Measurements from ENCODE around the gene DEPDC5. TPM values are rescaled to one million over a fixed set of nuclear protein-coding genes. Genes with fewer than 3 reads are reported as not detected.
"Not testable (repeated sequence)": the region's sequence is repeated elsewhere in the genome, so short reads cannot be mapped to it uniquely, and the experiment has no call there.

The DEPDC5 gene
- total RNA-seq, 1 donor from 2014 or later: 37.1 TPM

DNA sequence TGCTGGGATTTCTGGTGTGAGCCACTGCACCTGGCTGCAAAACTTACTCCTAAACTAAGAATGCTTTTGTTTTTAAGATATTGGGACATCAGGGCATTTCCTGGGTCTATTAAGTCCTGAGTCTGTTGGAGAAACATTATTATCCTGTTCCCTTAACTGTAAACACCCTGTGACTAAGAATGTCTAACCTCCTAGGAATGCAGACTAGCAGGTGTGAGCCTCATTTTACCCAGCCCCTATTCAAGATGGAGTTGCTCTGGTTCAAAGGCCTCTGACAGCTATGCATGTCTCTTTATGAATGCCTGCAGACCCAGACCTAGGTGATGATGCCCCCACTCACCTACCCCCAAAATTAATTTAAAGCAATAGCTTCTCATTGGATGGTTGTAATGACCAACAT, 46.2 kb downstream of the DEPDC5 start:
- H3K4me3 Mint-ChIP-seq: no peak overlapping the region
- peaks cover 27% of the 10 kb centered on the region for H3K36me3 Mint-ChIP-seq

GRCh38 chr22:31800861-31801260, 47.0 kb downstream of the DEPDC5 start:
- H3K27me3 Mint-ChIP-seq (ENCODE audit: insufficient read depth, low read depth); H3K9me3 Mint-ChIP-seq; H3K9me3 ChIP-seq (ENCODE audit: low read depth); H3K27me3 ChIP-seq; H3K4me1 Mint-ChIP-seq; H3K9ac ChIP-seq; H4K20me1 ChIP-seq (ENCODE audit: low read depth); H3K4me3 ChIP-seq; H3K27ac Mint-ChIP-seq; H3K4me1 ChIP-seq; H3K27ac ChIP-seq; H3K4me3 Mint-ChIP-seq; H2AFZ ChIP-seq (replicated peaks); DNase-seq (ENCODE audit: low spot score); H3F3A ChIP-seq (ENCODE audit: low read depth); H3K36me3 ChIP-seq; H3K79me2 ChIP-seq (ENCODE audit: low read depth); H3K4me2 ChIP-seq: not testable (repeated sequence)
- peaks cover 31% of the 10 kb centered on the region for H3K36me3 Mint-ChIP-seq

More for the DNA sequence above, 46.2 kb downstream of the DEPDC5 start:
- Histone ChIP-seq H3F3A (ENCODE audit: low read depth) (no peaks in the 10 kb centered on the region), H3K27ac (no peak overlapping the region), H2AFZ (replicated peaks) (no peak overlapping the region), H3K4me1 (no peaks in the 10 kb centered on the region), H3K9ac (no peak overlapping the region), H4K20me1 (ENCODE audit: low read depth) (no peaks in the 10 kb centered on the region), H3K36me3 (peaks cover 3% of the 10 kb centered on the region), H3K9me3 (ENCODE audit: low read depth) (no peaks in the 10 kb centered on the region), H3K79me2 (ENCODE audit: low read depth) (no peaks in the 10 kb centered on the region), H3K27me3 (no peaks in the 10 kb centered on the region), H3K4me2 (no peak overlapping the region), H3K4me3 (no peak overlapping the region)
- no peak for TF ChIP-seq CTCF (IDR thresholded peaks at IDR 0.05)
- no peak for TF ChIP-seq EZH2phosphoT487 (IDR thresholded peaks at IDR 0.05)
- TF ChIP-seq EZH2 (IDR thresholded peaks at IDR 0.05): no peak
- Mint-ChIP-seq H3K27ac (no peak overlapping the region), H3K4me1 (no peaks in the 10 kb centered on the region), H3K27me3 (ENCODE audit: insufficient read depth, low read depth) (peaks cover 2% of the 10 kb centered on the region), H3K9me3 (no peaks in the 10 kb centered on the region)
- no peak for DNase-seq (ENCODE audit: low spot score)

GRCh38 chr22:31802575-31802974, 48.8 kb downstream of the DEPDC5 start:
- peaks cover 2% of the 10 kb centered on the region for H3K27me3 Mint-ChIP-seq (ENCODE audit: insufficient read depth, low read depth)
- Histone ChIP-seq H3K27me3 (no peaks in the 10 kb centered on the region), H3K27ac (no peak overlapping the region), H3K79me2 (ENCODE audit: low read depth) (no peaks in the 10 kb centered on the region), H3K4me1 (no peaks in the 10 kb centered on the region), H2AFZ (replicated peaks) (no peak overlapping the region), H4K20me1 (ENCODE audit: low read depth) (no peaks in the 10 kb centered on the region), H3K9ac (no peak overlapping the region), H3F3A (ENCODE audit: low read depth) (no peaks in the 10 kb centered on the region), H3K36me3 (peaks cover 3% of the 10 kb centered on the region), H3K4me2 (no peak overlapping the region), H3K4me3 (no peak overlapping the region), H3K9me3 (ENCODE audit: low read depth) (no peaks in the 10 kb centered on the region)
- DNase-seq (ENCODE audit: low spot score): no peak
- no peak overlapping the region for H3K4me3 Mint-ChIP-seq
- H3K9me3 Mint-ChIP-seq: no peaks in the 10 kb centered on the region
- no peak overlapping the region for H3K27ac Mint-ChIP-seq
- H3K4me1 Mint-ChIP-seq: no peaks in the 10 kb centered on the region
- H3K36me3 Mint-ChIP-seq: peaks cover 28% of the 10 kb centered on the region
- no peak for TF ChIP-seq EZH2 (IDR thresholded peaks at IDR 0.05)
- no peak for TF ChIP-seq CTCF (IDR thresholded peaks at IDR 0.05)
- no peak for TF ChIP-seq EZH2phosphoT487 (IDR thresholded peaks at IDR 0.05)

DNA sequence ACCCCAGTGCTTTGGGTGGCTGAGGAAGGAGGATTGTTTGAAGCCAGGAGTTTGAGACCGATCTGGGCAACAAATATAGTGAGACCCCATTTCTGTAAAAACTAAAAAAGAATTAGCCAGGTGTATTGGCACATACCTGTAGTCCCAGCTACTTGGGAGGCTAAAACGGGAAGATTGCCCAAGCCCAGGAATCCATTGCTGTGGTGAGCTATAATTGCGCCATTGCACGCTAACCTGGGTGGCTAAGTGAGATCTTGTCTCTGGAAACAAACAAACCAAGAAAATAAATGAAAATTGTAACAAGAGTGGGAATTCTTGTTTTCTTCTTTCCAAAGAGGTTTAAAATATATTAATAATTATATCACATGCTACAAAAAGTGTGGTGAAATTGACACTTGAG, 52.9 kb downstream of the DEPDC5 start:
- no peaks in the 10 kb centered on the region for H4K20me1 ChIP-seq (ENCODE audit: low read depth)
- H3K4me2 ChIP-seq: no peak overlapping the region
- Mint-ChIP-seq H3K27ac (no peak overlapping the region), H3K4me3 (no peak overlapping the region), H3K9me3 (no peaks in the 10 kb centered on the region), H3K36me3 (peaks cover 36% of the 10 kb centered on the region), H3K4me1 (no peaks in the 10 kb centered on the region), H3K27me3 (ENCODE audit: insufficient read depth, low read depth) (peaks cover 2% of the 10 kb centered on the region)
- DNase-seq (ENCODE audit: low spot score): no peak
- H3K36me3 ChIP-seq: peaks cover 3% of the 10 kb centered on the region
- H2AFZ ChIP-seq (replicated peaks): no peak overlapping the region
- no peaks in the 10 kb centered on the region for H3K4me1 ChIP-seq
- no peaks in the 10 kb centered on the region for H3K79me2 ChIP-seq (ENCODE audit: low read depth)
- no peaks in the 10 kb centered on the region for H3K9me3 ChIP-seq (ENCODE audit: low read depth)
- H3K27me3 ChIP-seq: no peaks in the 10 kb centered on the region
- no peaks in the 10 kb centered on the region for H3F3A ChIP-seq (ENCODE audit: low read depth)
- H3K4me3 ChIP-seq: no peak overlapping the region
- no peak overlapping the region for H3K9ac ChIP-seq
- H3K27ac ChIP-seq: no peak overlapping the region
- TF ChIP-seq EZH2phosphoT487 (IDR thresholded peaks at IDR 0.05): no peak
- no peak for TF ChIP-seq EZH2 (IDR thresholded peaks at IDR 0.05)
- TF ChIP-seq CTCF (IDR thresholded peaks at IDR 0.05): no peak

Measured in neural progenitor cell (in vitro differentiated cells).